Measurements from ENCODE around the gene OR2T3.
"Not testable (repeated sequence)": the region's sequence is repeated elsewhere in the genome, so short reads cannot be mapped to it uniquely, and the experiment has no call there.

The OR2T3 gene, protein sequence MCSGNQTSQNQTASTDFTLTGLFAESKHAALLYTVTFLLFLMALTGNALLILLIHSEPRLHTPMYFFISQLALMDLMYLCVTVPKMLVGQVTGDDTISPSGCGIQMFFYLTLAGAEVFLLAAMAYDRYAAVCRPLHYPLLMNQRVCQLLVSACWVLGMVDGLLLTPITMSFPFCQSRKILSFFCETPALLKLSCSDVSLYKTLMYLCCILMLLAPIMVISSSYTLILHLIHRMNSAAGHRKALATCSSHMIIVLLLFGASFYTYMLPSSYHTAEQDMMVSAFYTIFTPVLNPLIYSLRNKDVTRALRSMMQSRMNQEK

DNA sequence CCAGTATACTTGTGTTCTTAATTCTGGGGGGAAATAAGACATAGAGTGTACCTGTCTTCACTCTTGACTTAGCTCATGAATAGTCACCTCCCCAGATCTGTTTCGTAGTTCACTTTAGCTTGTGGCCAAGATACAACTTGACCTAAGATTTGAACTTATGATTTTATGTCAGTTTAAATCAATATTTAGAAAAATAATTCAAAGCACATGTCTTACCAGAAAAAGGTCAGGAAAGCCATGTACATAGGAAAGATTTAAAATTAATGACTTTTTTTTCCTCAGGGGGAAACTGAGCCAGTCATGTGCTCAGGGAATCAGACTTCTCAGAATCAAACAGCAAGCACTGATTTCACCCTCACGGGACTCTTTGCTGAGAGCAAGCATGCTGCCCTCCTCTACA is at the start of gene OR2T3:
TSS of gene OR2T3 (plus strand) at position 301 of the 400 bp plus-strand sequence. CDS start at position 301, 0 bp downstream.
- not testable (repeated sequence) for DNase-seq (ENCODE audit: low spot score)

DNA sequence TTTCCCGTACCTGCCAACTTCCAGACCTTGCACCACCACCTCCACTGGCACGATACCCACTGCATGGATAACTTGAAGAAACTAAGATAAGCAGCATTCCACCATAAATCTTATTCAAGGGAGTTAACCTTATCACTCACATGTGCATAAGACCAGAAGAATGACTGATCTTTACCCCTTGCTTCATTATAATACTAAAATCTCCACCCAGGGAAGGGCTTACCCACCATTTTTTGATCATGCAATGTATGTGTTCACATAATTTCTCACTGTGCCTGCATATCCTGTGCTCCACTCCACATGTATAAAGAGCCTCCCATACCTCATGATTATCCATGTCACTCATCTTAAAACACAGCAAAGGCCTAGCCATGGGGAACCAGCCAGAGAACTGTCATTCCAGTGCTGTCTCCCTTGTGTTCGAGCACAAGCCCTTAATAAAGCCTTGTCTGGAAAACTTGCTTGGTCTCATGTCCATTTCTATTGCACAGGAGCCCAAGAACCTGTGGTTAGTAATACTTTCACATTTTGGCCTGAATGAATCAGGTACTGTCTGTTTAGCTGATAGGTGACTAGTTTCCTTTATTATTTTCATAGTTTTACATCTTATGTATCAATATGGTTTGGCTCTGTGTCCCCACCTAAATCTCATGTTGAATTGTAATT is 45.5 kb upstream of the OR2T3 start:
- not testable (repeated sequence) for DNase-seq (ENCODE audit: low spot score)

DNA sequence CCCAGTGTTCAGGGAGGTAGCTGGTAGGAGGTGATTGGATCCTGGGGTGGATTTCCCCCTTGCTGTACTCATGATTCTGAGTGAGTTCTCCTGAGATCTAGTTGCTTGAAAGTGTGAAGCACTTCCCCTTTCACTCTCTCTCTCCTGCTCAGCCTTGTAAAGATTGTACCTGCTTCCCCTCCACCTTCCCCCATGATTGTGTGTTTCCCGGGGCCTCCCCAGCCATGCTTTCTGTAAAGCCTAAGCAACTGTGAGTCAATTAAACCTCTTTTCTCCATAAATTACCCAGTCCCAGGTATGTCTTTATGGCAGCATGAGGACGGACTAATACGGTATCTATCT is 45.0 kb upstream of the OR2T3 start:
- not testable (repeated sequence) for DNase-seq (ENCODE audit: low spot score)

DNA sequence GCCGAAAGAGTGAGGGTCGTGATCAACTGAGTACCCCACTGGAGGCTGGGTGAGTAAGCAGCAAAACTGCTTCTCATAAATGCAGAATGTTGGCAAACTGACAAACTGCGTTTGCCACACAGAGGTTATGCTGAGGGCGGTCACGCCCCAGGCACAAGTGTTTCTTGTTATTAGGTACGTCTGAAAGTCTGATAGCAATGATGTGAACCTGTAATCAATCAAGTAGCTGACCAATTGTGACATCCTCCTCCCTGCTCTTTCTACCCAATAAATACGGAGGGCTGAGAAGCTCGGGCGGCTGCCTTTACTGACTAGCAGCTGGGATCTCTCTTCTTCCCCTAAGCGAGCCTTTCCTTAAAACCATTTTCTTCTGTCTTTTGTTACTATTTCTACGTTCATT is 41.5 kb upstream of the OR2T3 start:
- DNase-seq (ENCODE audit: low spot score) = not testable (repeated sequence)

DNA sequence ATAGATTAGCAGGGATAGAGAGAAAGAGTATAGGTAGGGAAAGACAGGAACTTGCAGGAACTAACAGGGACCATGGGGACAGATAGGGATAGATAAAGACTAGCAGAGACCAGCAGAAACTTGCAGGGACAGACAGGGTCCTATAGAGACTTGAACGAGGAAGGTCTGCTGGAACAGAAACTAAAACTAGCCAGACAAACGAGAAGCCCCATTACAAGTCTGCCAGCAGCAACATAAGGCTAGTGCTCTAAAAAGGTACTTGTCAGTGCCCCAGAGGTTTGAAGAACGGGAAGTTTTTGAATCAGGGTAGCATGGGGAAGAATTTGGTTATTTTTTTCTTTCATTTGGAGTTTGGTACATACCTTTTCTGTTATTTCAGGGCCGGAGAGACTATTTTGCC is 41.0 kb upstream of the OR2T3 start:
- not testable (repeated sequence) for DNase-seq (ENCODE audit: low spot score)

DNA sequence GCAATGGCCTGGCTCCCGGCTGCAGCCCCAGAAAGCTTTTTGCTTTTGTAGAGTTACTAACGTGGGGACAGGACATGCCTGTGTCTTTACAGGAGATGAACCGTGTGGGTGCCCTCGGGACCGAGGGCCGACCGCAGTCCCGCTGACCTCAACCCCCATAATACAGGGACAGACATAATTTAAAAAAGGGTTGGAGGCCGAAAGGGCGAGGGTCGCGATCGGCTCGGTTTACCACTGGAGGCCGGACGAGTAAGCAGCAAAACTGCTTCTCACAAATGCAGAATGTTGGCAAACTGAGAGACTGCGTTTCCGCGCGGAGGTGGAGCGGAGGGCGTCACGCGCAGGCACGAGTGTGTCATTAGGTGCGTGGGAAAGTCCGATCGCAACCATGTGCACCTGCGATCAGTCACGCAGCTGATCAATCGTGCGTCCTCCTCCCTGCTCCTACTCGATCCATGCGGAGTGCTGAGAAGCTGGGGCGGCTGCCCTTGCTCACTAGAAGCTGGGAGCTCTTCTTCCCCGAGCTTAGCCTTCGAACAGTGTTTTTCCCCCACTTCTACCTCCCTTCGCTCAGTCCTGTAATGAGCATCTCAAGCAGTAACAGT is 39.2 kb upstream of the OR2T3 start:
- not testable (repeated sequence) for DNase-seq (ENCODE audit: low spot score)

DNA sequence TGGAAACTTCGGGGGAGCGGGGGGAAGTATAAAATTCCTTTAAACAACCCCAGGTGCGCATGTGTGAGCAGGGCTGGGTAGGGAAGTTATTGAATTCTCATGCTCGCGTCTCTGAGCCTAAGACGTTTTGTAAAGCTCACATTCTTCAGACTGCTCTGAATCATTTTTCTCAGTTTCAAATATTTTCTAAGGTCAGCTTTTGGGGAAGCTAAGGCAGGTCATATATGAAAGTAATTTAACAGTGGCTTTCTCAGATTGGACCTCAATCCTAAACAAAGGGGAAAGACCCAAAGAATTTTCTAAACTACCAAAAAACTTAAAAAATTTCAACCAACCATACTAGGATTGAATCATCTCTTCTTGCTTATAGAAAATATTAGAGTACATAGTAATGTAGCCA is 38.2 kb upstream of the OR2T3 start:
- not testable (repeated sequence) for DNase-seq (ENCODE audit: low spot score)

DNA sequence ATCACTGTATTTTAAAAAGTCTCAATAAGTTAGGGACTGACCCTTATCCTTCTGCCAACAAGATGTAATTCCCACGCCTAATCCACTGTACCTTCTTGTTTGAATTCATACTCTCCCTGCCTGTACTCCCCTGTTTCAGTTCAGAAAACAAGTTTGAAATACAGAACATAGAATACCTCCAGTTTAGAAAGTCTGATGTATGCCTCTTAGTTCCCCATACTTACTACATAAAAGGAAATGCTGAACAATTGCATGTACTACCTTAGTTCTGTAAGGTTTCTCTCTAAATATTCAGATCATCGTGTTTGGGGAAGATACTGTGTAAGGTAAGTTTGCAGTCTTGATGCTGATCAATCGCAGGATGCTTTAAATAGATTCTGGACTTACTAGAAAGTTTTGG is 36.8 kb upstream of the OR2T3 start:
- not testable (repeated sequence) for DNase-seq (ENCODE audit: low spot score)

DNA sequence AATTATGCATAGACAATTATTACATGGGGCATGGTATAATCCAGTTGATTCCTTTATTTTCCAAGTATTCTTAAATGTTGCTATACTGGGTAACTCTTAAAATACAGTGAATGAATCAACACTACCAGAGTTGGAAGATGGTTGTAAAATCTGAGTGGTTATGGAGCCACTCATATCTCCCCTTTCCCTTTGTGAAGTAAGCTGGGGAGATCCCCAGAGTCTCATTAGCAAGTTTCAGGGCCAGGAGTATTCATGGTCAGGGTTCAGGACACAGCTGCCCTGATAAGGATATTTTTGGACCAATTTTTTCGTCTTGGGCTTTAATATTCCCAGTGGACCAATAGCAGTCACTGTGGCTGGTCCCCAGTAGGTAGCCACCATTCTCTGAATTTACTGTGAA is 34.5 kb upstream of the OR2T3 start:
- DNase-seq (ENCODE audit: low spot score) = not testable (repeated sequence)

DNA sequence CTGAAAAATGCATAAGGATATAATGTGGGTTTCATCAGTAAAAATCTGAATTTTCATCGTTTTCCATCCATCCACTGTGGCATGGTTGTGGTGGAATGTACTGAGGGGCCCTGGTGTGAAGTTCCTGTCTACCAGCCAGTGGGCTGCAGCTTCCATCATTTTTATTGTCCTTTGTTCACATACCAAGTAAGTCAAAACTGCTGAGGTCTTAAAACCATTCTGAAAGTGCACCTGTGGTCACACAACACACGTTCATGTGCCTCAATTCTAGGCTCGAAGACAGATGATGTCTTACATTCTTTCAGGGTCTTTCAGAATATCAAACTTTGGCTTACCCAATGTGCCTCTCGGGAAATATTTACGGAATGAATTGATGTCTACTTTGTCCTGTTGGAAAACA is 33.9 kb upstream of the OR2T3 start:
- not testable (repeated sequence) for DNase-seq (ENCODE audit: low spot score)

DNA sequence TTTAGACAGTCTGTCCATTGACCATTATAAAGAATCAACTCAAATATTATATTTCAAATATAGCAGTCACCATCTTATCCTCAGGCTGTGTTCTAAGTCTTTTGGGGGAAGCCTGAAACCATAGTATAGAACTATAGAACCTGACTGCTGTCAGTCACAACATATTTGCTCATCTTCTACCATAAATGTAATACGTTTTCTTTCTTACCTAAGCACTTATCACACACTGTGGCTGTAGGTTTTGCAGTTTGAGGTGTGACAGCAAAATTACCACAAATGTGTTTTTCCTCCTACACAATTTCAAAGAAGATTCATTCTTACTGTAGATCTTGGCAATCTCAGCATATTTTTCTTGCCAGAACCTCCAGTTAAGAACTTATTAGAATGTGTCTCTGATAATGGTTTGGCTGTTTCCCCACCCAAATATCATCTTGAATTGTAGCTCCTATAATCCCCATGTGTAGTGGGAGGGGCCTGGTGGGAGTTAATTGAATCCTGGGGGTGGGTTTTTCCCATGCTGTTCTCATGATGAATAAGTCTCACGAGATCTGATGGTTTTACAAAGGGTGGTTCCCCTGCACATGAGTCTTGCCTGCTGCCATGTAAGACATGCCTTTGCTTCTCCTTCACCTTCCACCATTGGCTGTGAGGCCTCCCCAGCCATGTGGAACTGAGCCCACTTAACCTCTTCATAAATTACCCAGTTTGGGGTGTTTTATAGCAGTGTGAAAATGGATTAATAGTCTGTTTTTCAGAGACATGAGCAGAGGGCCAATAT is 30.5 kb upstream of the OR2T3 start:
- not testable (repeated sequence) for DNase-seq (ENCODE audit: low spot score)

DNA sequence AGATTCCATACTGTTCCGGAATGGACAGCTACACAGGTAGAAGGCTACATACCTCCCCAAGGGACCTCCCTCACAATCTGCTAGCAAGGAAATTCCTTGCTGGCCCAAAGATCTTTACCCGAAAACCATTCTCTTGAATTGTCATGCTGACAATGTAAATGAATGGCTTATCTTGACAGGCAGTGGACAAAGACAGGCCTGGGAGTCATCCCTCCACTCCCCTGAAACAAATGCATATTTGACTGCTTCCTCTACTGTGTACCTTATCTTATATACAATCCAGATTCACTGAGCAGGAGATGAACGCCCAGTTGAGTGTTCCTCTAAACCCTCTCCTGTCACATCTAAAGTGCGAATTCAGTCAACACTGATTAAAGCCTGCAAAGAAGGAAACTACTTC is 28.5 kb upstream of the OR2T3 start:
- DNase-seq (ENCODE audit: low spot score) = not testable (repeated sequence)

DNA sequence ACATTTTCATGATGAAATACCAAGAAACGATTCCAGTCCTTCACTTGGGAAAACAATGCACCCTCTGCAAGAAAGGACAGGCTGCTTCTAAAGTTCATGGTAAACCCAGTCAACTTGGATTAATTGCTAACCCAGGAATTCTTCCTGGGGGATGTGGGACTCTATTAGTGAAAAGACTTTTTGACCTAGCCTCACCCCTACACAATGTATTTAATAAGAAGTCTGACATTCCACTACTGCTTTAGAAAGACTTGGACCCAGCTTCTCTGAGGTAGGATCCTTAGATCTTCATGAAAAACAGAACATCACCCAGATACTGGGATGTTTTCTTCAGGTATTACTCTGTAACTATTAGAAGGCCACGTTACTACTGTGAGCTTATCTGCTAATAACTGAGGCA is 27.8 kb upstream of the OR2T3 start, which contains the start of gene OR2T2:
TSS of gene OR2T2 (plus strand) at position 239 of the 400 bp plus-strand sequence. CDS start 7,161 bp downstream, outside the sequence.
- DNase-seq (ENCODE audit: low spot score) = not testable (repeated sequence)

DNA sequence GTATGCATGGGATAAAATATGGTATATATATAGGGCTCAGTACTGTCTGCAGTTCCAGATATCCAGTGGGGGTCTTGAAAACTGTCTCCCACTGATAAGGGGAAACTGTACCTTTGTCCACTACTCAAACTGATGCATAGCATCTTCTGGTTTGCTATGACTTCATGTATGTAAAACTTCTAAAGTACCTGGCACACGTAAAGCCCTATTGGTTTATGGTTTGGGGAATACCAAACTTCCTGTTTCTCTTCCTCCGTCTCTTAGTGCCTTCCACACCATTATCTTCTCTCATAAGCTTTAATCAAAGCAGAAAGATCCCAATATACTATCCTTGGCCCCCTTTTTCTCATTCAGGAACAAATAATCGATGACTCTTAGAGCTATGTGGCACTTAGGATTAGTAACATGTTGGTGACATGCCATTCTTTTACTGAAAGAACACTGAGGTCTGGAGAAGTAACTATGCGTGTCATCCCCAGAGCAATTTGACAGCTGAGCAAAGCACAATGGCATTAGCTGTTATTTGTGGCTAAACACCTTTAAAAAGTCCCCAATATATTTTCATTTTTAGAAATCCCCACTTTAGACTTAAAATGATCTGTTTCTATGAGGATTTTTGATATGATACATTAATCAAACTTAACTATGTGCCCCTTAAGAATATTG is 24.6 kb upstream of the OR2T3 start:
- DNase-seq (ENCODE audit: low spot score) = not testable (repeated sequence)

DNA sequence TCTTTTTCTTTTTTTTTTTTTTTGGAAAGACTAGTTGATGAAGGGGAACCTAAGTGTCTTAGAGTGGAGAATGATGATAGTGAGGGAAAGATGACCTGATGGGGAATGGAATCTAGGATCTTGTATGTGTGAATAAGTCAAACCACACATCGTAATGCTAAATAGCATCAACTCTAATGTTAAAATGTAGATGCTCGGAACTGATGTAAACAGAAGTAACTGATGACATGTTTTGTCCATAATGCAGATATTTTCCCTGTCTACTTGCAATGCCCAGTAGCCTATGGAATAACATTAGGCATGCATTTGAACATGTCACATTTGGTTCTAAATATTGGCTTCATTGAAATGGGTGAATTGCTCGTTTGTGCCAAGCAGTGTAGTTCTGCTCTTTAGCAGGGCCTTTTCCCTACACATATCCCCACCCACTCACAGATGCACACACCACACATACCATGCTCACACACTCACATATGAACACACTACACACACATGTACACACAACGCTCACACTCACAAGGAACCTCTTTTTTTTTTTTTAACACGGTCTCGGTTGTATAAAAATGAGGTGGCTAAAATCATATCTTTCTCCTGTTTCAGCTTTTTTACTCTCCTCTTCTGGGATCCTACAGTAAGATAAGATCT is 23.2 kb upstream of the OR2T3 start:
- not testable (repeated sequence) for DNase-seq (ENCODE audit: low spot score)

DNA sequence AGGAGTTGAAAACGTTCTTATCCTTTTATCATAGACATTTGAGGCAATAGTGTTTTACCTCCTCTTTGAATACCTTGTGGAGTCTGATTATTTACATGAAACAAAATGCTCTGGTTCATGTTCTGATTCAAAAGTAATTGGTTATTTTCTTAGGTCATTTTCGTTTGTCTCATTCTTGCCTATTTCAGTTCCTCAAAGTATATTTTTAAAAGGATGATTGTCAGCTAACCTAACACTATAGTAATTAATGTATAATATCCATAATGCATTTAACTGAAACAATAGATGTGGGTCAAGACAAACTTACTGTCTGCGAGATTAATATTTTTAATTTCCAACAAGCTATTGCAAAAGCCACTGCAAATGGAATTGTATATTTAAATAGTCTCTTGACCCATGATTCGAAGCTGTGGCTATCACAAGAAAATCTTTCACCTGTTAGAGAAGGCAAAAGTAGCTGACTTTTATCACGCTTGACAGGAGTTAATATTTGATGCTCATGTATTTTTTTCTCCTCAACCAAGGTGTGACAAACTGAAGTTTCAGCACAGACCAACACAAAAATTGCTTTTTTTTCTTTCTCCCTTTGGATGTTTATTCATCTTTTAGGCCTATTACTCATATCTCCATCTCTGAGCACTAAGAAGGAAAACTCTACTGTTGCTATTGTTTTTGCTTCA is 22.5 kb upstream of the OR2T3 start:
- DNase-seq (ENCODE audit: low spot score) = not testable (repeated sequence)

DNA sequence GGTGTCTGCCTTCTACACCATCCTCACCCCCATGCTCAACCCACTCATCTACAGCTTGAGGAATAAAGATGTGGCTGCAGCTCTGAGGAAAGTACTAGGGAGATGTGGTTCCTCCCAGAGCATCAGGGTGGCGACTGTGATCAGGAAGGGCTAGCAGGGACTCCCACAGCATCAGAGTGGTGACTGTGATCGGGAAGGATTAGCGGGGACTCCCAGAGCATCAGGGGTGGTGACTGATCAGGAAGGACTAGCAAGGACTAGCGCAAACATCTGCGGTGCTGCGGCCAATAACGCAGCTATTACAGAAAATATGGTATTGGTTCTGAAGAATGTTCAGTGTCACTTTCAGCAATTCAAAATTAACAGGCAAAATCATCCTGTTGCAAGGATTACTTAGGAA is 19.5 kb upstream of the OR2T3 start:
- not testable (repeated sequence) for DNase-seq (ENCODE audit: low spot score)

DNA sequence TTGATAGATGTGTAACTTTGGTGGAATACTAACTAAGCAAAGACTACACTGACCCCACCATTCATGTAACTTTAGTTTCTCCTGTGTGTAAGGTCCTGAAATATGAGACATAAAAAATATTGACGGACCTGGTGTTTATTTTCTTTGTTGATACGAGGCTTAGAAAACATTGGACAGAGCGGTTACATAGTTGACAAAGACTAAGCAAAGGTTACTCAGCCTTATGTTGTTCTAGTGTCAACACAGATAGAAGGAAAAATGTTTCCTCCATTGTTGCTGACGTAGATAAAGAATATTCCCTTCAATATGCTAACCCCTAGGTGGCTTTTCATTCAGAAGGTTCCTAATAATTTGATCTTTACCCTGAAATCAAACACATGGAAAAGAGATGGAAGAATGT is 18.1 kb upstream of the OR2T3 start:
- DNase-seq (ENCODE audit: low spot score) = not testable (repeated sequence)

DNA sequence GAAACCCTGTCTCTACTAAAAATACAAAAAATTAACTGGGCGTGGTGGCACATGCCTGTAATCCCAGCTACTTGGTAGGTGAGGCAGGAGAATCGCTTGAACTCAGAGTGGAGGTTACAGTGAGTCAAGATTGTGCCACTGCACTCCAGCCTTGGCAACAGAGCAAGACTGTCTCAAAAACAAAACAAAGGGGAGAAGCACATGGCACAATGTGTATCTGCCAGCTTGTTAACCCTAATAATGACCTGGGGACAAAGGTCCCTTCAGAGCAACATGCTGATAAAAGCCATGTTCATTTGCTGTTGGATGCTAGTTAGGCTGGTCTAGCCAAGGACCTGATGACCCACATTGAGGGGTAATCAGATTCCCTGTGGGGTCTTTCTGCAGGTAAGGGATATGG is 16.5 kb upstream of the OR2T3 start:
- not testable (repeated sequence) for DNase-seq (ENCODE audit: low spot score)

DNA sequence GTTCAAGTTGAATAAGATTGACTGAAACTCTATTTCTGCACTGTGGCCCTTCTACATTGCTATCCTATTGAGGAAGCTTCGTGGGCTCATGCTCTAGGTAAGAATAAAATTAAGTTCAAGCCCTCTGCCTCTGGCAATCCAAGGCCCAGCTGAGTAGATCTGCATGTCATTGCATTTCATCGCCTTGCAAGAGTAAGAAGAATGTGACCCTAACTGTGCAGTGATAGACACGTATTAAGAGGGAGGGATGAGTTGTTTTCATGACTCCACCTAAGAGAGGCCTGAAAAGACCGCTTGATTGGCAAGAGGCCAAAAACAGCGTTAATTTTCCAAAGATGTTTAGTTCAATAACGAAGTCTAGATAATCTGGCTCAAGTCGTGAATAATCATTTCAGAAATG is 14.0 kb upstream of the OR2T3 start:
- not testable (repeated sequence) for DNase-seq (ENCODE audit: low spot score)

DNA sequence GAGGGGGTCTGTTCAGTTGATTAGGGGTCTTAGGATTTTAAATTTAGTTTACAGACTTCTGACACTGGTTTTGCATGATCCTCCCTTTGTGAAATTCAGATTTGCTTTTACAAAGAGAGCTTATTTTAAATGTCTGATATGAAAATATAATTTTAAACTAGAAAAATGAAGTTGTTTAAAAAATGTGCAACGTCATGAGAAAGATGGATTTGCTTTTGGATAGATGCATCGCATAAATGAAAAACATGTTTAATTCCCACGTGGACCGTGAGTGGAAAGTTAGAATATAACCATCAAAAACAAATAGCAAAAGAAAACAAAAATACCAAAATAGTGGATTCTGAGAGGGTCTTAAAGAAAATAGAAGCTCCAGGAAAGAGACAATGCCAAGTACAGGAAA is 2.0 kb upstream of the OR2T3 start:
- DNase-seq (ENCODE audit: low spot score) = no peak
